Calu3 (cell line): ENCODE data around the gene MAP7D1. TPM values are rescaled to one million over a fixed set of nuclear protein-coding genes. Genes with fewer than 3 reads are reported as not detected.

Experiments used
- BruUV-seq: library from RNA; stranded (reverse); fragments of 400-500 nt; replicated peaks from 2 replicates; lab custom pipeline; 2021; lab: Mats Ljungman, UMichigan
- CTCF ChIA-PET: fragments of 300-600 bp; sonication (Branson Sonifier 250); formaldehyde crosslinking; loops from one replicate; lab custom pipeline; 2022; ENCODE audit warnings: antibody characterized with exemption; lab: Charles Lee
- DNase-seq: peaks from one replicate; pipeline ENCODE4 v3.0.0; 2022
- H3K27ac Mint-ChIP-seq: one replicate; pipeline ENCODE4 v1.8.0; 2022; ENCODE audit warnings: mixed read lengths; ENCODE audit not compliant: unreplicated experiment
- H3K27me3 Mint-ChIP-seq: one replicate; pipeline ENCODE4 v1.8.0; 2022; ENCODE audit warnings: mixed read lengths; ENCODE audit not compliant: unreplicated experiment
- H3K36me3 Mint-ChIP-seq: one replicate; pipeline ENCODE4 v1.8.0; 2022; ENCODE audit warnings: mild to moderate bottlenecking, moderate library complexity, mixed read lengths; ENCODE audit not compliant: insufficient read depth, unreplicated experiment
- H3K4me1 Mint-ChIP-seq: one replicate; pipeline ENCODE4 v1.8.0; 2022; ENCODE audit warnings: mild to moderate bottlenecking, low read depth, mixed read lengths; ENCODE audit not compliant: unreplicated experiment
- H3K4me3 Mint-ChIP-seq: one replicate; pipeline ENCODE4 v1.8.0; 2022; ENCODE audit warnings: mild to moderate bottlenecking, low read depth, moderate library complexity, mixed read lengths; ENCODE audit not compliant: unreplicated experiment
- H3K9me3 Mint-ChIP-seq: one replicate; pipeline ENCODE4 v1.8.0; 2022; ENCODE audit warnings: low read depth, mixed read lengths; ENCODE audit not compliant: unreplicated experiment
- CTCF ChIP-seq: fragments of 200-600 bp; IDR thresholded peaks from one replicate; pipeline ENCODE4 v1.8.0; 2022; ENCODE audit warnings: antibody characterized with exemption; ENCODE audit not compliant: unreplicated experiment
- intact Hi-C: fragments of 100-400 bp; cut with micrococcal nuclease; formaldehyde crosslinking; loops from one replicate; pipeline ENCODE4 v1.10.0; 2022; ENCODE audit not compliant: unreplicated experiment
- total RNA-seq: library from RNA; stranded (reverse); gene quantifications from 2 replicates; pipeline ENCODE4 v1.2.3, GENCODE V29; 2022

The MAP7D1 gene
- total RNA-seq, 1 experiment from 2014 or later: 98.3 TPM

- no peak for DNase-seq
- intact Hi-C loops: loop anchor here (5.0 kb wide), 1 partner anchor 142 kb away; no protein-coding TSS in a partner anchor
- Mint-ChIP-seq H3K27me3 (no peaks in the 10 kb centered on the region), H3K4me1 (peaks cover 39% of the 10 kb centered on the region), H3K27ac (peak overlapping the region; percentile 89), H3K4me3 (peak overlapping the region; percentile 91), H3K36me3 (peaks cover 32% of the 10 kb centered on the region), H3K9me3 (no peaks in the 10 kb centered on the region)
- no peak for TF ChIP-seq CTCF
- BruUV-seq: no TSS peak
- CTCF ChIA-PET: no interaction called here
Measured at GRCh38 chr1:36154765-36155407, 1.1 kb upstream of the MAP7D1 start.

DNA sequence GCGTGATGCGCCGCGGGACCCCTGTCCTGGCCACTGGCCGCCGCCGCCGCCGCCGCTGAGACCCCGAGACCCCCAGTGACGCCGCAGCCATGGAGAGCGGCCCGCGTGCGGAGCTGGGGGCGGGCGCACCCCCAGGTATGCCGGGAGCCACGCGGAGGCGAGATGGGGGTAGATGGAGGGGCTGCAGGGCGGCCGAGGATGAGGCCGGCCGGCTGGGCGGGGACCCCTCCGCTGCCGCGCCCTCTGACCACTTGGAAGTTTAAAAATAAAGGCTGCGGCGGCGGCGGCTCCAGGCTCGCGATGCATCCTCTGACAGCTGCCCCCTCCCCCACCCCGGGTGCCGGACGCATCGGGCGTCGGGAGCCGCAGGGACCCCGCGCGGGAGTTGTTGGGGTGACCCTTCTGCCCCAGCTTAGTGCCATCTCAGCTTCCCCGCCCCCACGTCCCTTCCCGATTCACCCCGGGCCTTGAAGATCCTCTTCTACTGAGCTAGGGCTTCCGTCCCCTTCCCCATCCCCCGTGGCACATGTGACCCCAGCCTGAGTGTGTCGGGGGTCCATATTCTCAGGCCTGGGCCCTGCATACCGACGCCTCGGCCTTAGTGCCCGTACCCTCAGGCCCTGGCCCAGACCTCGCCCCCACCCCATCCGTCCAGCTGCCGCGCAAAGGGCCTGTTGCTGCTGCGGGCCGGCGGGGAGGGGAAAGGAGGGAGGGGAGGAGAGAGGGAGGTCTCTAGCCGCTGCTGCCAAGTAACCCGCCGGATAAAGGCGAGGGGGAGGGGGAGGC lies 562 bp downstream of the MAP7D1 start:
- TSS peak; percentile 37 for BruUV-seq
- CTCF ChIA-PET: interaction anchor here (0.6 to 1.0 kb wide), 3 partner anchors 21 to 1598 kb away, joined by 3 to 9 read pairs (median 3); no protein-coding TSS in a partner anchor
- TF ChIP-seq CTCF: no peak
- H3K4me1 Mint-ChIP-seq: peaks cover 33% of the 10 kb centered on the region
- H3K9me3 Mint-ChIP-seq: no peaks in the 10 kb centered on the region
- peak; percentile 57 for DNase-seq
- H3K4me3 Mint-ChIP-seq: peak overlapping the region; percentile 91
- no peaks in the 10 kb centered on the region for H3K27me3 Mint-ChIP-seq
- intact Hi-C loops: no loop called here
- peaks cover 34% of the 10 kb centered on the region for H3K36me3 Mint-ChIP-seq
- H3K27ac Mint-ChIP-seq: peak overlapping the region; percentile 75

GRCh38 chr1:36157115-36157903 lies 1.3 kb downstream of the MAP7D1 start:
- H3K9me3 Mint-ChIP-seq: no peaks in the 10 kb centered on the region
- H3K4me1 Mint-ChIP-seq: peaks cover 35% of the 10 kb centered on the region
- BruUV-seq: no TSS peak
- peak overlapping the region; percentile 91 for H3K4me3 Mint-ChIP-seq
- TF ChIP-seq CTCF: no peak
- intact Hi-C loops: no loop called here
- H3K36me3 Mint-ChIP-seq: peaks cover 42% of the 10 kb centered on the region
- H3K27me3 Mint-ChIP-seq: no peaks in the 10 kb centered on the region
- CTCF ChIA-PET: interaction anchor here (1.0 kb wide), 1 partner anchor 20 kb away, joined by 3 read pairs; no protein-coding TSS in a partner anchor
- H3K27ac Mint-ChIP-seq: peak overlapping the region; percentile 75
- no peak for DNase-seq
